Stimulated activated CD4-positive, alpha-beta T cell treated with anti-CD3 and anti-CD28 coated beads, Interleukin-4, amount 100 ng/mL, for 1 hour (primary cell): Measurements from ENCODE around the gene MAP1LC3B2.
"Not testable (repeated sequence)": the region's sequence is repeated elsewhere in the genome, so short reads cannot be mapped to it uniquely, and the experiment has no call there.

Experiments used
- DNase-seq: peaks from one replicate; pipeline ENCODE4 v3.0.0-alpha.2; 2020

The MAP1LC3B2 gene

DNA sequence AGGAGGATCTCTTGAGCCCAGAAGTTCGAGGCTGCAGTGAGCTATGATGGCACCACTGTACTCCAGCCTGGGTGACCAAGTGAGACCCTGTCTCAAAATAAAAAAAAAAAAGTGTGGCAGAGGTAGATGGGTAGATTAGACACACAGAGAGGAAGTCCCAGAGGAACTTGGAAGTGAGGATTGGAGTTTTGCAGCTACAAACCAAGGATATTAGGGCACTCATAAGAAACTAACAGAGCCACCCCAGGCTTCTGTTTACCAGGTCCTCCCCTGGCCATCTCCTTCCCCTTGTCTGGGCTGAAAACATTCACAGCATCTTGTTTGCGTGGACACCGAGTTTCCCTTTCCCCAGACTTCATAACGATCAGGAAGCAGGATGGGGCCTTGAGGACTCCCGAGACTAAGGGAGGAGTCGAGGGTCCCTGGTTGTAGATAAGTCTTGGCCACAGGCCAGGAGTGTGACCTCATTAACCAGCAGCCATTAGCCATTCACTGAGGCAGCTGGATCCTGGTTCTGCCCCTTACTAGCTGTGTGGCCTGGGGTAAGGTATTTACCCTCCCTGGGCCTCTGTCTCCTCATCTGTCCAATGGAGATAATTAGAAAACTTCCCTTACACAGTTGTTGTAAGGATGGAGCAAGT lies 2.1 kb downstream of the MAP1LC3B2 start:
- no peak for DNase-seq

DNA sequence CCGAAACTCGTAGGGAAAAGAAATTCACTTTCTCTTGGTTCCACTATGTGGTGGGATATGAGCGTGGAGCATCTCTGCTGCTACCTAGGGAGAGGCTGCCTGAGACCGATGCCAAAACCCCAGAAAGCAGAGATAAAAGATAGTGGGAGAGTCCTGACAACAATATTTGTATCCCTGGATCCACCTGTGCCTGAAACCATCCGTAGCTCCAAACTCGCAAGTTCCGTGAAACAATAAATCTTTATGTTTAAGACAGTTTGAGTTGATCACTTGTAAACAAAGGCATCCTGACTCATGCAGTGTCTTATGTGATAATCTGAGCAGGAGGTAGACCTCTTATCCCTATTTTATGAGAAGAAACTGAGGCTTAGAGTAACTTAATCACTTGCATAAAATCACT lies 2.9 kb downstream of the MAP1LC3B2 start:
- DNase-seq, result no peak

DNA sequence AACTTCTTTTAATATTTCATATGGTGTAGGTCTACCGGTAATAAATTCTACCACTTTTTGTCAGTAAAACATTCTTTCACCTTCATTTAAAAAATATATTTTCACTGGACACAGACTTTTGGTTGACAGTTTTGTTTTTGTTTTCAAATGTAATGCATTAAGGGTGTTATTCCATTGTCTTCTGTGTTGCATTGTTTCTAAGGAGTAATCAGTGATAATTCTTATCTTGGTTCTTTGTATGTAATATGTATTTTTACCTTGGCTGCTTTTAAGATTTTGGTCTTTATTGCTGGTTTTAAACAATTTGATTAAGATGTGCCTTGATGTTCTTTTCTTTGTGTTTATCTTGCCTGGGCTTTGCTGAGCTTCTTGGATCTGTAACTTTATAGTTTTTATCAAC lies 4.1 kb downstream of the MAP1LC3B2 start:
- DNase-seq, result no peak

DNA sequence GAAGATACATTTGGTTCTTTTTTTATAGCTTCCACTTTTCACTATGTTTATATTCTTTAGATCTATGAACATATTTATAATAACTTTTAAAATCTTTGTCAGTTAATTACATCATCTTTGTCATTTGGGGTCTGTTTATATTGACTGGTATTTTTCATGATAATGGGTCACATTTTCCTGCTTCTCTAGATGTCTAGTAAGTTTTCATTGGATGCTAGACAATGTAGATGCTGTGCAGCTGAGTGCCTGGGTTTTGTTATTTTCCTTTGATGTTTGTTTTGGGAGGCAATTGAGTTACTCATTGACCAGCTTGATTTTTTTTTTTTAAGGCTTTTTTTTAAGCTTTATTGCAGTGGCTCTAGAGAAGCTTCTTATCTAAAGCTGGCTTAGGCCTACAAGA lies 4.9 kb downstream of the MAP1LC3B2 start:
- DNase-seq, result no peak

DNA sequence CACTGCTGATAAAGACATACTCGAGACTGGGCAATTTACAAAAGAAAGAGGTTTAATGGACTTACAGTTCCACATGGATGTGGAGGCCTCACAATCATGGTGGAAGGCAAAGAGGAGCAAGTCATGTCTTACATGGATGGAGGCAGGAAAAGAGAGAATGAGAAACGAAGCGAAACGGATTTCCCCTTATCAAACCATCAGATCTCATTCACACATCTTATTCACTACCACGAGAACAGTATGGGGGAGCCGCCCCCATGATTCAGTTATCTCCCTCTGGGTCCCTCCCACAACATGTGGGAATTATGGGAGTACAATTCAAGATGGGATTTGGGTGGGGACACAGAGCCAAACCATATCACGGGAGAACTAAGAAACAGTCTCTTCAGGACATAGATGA lies 6.0 kb downstream of the MAP1LC3B2 start:
- DNase-seq, result not testable (repeated sequence)

DNA sequence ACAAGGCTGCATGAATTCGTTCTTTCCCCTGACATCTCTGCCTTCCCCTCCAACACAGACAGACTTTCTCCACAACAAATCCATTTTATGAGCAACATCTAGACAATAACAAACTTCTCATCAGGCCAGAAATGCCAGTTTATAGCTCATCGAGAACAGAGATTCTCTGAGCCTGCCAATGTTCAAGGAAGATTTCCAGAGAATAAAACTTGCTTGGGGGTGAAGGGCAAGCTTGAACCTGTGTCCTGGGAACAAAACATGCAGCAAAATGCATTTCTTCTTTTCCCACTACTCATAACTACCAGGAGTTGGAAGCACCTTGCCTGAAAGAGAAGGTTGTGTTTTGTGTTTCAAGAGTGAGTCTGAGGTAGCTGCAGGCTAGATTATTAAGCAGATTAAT lies 6.8 kb downstream of the MAP1LC3B2 start:
- no peak for DNase-seq

DNA sequence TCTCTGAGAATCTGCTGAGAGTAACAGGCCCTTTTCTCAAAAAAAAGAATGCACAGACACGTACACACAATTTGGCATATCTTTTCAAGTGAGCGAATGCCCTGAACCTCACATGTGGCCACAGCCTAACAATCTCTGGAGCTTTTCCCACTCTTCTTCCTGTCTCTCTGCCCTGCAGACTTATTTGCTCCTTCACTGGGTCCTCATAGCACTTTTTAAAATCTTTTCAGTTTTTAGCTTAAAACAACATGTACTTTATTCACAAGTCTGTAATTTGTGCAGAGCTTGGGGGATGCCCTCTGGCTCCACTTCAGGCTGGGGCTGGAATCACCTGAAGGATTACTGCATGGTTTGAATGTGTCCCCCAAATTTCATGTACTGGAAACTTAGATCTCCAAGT lies 9.0 kb downstream of the MAP1LC3B2 start:
- DNase-seq, result no peak

DNA sequence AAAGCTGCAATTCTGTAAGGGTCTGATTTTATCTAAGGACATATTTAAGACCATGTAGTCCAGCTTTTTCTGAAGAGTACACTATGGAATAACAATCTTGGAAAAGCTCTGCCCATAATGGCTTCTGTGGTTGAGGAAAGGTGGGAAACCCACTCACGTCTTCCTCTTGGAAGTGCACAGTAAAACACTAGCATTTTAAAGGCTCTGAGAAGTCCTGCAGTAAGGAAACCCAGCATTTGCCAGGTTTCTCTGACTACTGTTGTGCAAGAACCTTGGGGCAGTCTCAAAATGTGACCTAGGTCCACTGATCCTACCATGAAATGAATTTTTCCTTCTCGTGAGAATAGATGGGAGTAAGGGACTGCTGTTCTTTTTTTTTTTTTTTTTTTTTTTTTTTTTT lies 11.9 kb downstream of the MAP1LC3B2 start:
- DNase-seq, result no peak

DNA sequence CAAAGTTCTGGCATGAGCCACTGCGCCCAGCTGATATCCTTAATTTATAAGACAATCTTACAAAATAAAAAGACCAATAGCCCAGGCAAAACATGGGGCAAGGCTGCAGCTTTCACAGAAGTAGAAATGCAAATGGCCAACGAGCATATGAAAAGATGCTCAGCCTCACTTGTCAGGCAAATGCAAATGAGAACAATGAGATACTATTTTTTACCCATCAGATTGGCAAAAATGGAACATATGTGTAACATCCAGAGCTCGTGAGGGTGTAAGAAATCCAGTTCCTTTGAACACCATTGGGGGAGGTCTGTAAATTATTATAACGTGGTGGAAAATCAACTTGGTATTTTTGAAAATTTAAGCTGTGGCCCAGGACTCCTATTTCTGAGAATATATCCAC lies 14.6 kb downstream of the MAP1LC3B2 start:
- DNase-seq, result no peak

DNA sequence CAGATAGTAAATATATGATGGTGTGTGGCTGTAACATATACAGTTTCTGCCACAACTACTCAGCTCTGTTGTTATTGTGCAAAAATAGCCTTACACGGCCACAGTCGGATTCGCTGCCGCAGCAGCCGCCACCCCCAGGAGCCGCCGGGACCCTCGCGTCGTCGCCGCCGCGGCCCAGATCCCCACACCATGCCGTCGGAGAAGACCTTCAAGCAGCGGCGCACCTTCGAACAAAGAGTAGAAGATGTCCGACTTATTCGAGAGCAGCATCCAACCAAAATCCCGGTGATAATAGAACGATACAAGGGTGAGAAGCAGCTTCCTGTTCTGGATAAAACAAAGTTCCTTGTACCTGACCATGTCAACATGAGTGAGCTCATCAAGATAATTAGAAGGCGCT lies 16.6 kb downstream of the MAP1LC3B2 start:
- not testable (repeated sequence) for DNase-seq

DNA sequence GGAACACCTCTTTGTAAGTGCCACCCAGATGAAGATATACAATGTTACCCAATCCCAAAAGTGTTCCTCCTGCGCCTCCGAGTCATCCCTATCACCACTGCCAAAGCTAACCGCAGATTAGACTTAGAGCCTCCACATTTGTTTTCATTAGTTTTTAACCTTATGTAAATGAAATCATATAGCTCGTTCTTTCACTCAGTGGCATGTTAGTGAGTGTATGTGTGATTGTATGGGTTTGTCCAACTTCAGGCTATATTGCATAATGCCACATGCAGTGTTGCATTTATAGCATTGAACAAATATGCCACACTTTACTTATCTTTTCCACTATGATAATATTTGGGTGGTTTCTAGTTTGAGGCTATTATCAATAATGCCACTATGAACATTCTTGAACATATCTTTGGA lies 18.0 kb downstream of the MAP1LC3B2 start:
- no peak for DNase-seq

DNA sequence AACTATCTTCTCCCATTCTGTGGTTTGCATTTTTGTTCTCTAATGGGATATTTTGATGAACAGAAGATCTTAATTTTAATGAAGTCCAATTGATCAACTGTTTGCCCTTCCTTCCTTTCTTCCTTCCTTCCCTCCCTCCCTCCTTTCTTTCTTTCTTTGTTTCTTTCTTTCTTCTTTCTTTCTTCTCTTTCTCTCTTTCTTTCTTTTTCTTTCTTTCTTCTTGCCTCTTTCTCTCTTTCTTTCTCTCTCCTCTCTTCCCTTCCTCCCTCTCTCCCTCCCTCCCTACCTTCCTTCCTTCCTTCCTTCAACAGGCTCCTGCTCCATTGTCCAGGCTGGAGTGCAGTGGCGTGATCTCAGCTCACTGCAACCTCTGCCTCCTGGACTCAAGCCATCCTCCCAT lies 18.9 kb downstream of the MAP1LC3B2 start:
- no peak for DNase-seq

DNA sequence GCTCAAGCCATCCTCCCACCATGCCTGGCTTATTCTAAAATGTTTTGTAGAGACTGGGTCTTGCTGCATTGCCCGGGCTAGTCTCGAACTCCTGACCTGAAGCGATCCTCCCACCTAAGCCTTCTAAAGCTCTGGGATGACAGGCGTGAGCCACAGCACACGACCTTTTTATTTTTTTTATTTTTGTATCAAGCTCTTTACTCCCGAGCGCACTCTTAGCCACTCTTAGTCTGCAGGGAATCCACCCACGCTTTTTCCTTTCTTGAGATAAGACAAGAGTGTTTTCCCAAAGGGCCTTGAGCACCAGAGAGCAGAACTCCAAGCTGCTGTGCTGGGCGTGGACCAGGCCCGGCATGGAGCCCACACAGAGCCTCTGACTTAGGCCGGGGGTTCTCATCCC lies 23.4 kb downstream of the MAP1LC3B2 start:
- DNase-seq, result no peak

DNA sequence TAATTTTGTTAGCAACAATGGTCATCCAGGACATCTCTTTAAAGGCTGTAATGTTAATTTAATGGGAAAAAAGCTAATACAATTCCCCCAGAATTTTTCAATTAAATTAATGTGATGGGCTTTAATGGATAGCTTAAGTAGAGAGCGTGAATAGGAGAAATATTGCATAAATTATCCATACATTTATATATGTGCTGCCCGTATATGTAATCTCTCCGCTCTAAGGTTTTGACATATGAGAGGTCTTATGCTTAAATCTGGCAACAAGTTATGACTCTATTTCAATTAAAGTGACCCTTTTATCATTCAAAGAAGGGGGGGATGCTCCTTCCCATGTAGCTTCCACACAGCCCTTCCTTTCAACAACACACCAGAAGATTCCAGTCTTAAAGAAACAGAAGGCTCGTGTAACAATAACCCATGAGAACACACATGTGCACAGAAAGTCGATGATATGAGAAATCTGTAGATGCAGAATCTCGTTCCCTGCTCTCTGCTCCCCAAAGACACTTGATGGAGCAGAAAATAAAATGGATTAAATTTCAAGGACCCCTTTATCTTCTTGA lies 24.0 kb downstream of the MAP1LC3B2 start:
- no peak for DNase-seq

DNA sequence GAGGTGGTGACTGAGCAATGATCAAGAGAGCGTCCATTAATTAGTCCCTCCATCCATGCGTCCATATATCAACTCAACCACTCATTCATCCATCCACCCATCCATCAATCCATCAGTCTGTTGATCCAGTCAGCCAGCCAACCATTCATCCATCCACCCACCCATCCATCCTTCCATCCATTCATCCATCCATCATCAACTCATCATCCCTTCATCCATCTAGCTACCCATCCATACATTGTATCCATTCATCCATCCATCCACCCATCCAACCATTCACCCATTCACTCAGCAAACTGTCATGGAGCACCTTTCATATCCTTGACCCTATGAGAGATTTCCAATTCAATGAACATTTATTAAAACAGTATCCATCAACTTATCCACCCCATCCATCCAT lies 28.1 kb downstream of the MAP1LC3B2 start:
- DNase-seq, result no peak

DNA sequence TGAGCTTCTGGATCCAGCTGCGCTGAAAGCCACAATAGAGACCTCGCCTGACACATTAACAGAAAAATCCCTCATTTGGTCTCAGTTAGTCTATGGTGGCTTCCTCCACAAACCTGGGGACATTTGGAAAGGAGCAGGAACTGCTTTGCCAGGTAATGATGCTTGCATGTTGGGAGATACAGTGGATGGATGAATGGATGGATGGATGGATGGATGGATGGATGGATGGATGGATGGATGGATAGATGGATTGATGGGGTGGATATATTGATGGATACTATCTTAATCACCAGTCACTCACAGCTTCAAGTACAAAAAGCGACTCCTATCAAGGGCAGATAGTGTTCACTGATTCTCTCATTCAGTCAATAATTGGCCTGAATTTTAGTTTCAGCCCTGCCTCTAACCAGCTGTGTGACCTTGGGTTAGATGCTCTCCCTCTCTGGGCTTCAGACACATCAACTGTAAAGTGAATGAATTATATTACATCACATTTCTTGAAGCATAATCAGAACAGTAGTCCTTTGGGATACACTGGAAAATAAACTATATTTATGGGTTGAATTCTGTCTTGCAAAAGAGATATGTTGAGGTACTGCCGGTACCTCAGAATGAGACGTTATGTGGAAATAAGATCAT lies 29.3 kb downstream of the MAP1LC3B2 start:
- no peak for DNase-seq

DNA sequence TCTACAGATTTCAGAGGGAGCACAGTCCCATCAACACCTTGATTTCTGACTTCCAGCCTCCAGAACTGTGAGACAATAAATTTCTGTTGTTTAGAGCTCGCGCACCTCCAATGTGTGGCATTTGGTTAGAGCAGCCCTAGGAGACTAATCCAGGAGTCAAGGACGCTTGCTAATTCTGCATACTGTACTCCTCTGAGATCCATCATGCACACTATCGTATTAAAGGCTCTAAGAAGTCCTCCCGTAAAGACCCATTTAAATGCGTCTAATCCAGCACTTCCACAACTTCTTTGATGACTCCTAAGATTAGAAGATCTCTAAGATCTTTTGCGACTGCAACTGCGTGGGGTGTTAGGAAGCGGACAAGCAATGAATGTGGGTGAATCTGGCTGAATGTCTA lies 30.4 kb downstream of the MAP1LC3B2 start:
- no peak for DNase-seq

DNA sequence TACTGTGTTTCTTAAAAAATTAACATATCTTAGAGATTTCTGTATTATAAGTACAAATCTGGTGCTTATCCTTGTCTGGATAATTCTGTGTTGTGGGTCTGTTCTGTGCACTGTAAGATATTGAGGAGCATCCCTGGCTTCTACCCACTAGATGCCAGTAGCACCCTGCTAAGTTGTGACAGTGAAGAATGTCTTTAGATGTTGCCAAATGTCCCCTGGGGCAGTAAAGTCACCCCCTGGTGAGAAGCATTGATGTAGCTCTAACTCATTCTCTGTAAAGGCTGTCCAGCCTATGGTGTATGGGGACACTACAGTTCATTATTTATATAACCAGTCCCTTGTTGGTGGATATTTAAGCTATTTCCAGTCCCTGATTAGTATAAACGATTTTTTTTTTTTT lies 31.4 kb downstream of the MAP1LC3B2 start:
- DNase-seq, result no peak

DNA sequence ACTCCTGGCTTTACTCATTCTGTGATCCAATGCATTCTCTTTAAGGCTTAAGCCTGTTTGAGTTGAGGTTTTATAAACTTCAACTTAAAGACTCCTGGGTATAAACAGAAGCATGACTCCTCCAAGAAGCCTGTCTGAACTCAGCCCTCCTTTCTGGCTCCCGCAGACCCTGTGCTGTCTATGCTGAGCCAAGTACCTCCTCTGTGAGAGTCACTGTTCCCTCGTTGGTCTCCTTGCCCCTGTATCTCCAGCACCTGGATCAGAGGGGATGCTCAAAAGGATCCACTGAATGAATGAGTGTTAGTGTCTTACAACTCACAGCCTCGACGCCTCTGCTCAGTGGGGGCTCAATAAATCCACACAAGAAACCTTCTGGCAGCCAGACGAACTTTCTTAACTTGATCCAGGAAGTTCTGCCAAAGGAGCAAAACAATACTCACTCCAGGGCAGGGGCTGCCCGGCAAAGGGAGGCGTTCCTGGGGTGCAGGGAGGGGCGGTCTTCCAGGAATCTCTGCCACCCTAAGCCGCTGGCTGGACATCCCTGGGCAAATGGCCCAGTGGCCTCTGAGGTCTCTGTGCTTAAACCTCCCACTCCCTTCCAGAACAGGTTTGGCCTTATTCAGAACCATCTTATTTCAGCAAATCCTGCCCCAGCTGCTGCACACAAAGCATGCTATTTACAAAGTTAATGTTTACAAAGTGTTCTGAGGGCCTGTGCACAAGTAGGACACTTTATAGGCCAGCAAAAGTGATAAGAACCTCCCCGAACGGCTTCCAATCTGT lies 32.9 kb downstream of the MAP1LC3B2 start:
- DNase-seq, result no peak

DNA sequence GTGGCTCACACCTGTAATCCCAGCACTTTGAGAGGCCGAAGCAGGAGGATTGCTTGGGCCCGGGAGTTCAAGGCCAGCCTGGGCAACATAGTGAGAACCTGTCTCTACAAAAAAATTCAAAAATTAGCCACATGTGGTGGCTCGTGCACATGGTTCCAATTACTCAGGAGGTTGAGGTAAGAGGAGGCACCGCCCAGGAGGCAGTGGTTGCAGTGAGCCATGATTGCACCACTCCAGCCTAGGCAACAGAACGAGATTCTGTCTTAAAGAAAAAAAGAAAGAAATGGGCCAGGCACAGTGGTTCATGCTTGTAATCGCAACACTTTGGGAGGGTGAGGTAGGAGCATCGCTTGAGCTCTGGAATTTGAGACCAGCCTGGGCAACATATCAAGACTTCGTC lies 33.5 kb downstream of the MAP1LC3B2 start:
- no peak for DNase-seq

DNA sequence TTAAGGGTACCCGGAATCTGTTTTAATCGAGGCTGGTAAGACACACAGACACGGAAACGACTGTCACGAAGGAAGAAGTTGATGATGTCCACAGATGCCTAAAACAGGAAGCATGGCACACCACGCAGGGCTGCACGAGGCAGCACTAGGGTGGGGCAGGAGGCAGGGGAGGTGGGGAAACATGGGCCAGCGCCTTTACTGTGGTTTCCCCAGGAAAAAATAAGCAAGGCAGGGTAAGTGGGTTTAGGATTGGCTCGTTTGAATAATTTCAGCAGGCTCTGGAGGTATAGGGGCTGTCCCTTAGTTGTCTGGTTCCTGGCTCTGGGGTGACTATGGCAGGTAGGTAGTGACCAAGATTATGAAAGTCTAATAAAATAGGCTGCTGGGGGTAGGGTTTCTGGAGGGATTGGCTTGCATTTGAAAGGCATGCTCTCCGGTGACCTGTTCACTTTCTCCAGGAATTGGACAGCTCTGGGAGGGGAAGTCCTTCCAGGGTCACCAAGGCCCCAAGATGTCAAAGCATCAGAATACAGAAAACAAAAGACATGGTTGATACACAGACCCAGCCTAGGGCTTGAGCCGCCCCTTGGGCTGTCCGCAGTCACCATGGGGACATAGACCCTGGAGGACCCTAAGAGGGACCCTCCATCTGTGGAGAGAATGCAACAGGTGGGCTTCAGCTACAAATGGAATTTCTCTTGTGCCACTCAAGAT lies 35.3 kb downstream of the MAP1LC3B2 start:
- DNase-seq, result peak; percentile 18

DNA sequence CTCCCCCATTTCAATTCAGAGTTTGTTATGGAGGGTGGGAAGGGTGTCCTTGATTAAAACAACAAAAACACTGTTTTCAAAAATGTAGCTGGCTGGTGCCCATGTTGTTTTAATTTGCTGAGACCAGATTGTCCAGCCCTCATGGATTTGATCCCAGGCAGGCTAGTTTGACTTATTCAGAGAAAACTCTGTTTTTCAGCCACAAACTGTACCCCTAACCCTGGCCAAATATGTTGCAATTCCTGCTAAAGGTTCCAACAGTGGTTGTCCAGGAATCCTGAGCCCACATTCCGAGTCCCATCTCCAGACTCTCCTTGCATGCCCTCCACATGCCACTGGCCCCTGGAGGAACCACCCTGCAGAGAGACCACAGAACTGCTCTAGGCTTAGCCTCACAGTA lies 36.0 kb downstream of the MAP1LC3B2 start:
- no peak for DNase-seq

DNA sequence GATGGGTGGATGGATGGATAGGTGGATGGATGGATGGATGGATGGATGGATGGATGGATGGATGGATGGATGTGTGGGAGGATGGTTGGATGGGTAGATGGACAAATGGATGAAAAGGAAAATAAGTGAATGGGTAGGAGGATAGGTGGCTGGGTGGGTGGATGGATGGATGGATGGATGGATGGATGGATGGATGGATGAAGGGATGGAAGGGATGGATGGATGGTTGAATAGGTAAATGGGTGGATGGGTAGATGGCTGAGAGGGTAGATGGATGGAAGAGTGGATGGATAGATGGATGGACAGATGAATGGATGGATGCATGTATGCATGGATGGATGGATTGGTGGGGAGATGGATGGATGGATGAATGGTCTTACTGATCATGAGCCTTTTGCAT lies 36.5 kb downstream of the MAP1LC3B2 start:
- no peak for DNase-seq
